ENCODE results near the gene SURF4. TPM values are rescaled to one million over a fixed set of nuclear protein-coding genes. Genes with fewer than 3 reads are reported as not detected.

The SURF4 gene
- total RNA-seq, 1 donor from 2014 or later = 243 TPM

DNA sequence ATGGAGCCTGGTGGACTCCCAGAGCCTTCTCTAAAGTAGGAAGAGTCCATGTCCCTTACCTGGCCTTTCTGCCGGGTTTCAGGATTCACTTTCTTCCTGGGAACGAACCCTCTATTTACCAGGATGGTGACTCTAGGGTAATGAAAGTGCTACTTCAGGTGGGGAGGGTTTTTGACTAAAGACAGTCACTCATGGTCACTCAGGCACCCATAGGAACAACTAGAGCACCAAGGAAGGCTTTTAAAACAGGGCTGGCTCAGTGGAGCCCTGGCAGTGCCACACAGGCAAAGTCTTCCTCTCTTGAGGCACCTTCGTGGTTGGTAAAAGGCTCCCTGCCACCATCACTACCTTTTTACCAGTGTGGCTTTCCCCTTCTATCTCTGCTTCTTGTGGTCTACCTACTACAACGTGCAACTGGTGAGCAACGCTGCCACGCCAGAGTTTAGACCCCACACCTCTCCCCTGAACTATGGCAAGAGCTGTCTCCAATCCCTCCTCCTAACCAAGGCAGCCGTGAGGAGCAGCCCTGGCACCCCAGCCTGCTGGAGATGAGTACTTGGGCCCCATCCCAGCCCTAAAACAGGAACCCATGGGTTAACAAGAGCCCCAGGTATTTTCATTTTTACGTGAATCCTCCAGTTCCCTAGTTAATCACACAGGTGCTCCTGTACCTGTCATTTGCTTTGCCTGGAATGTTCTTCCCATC lies 23.1 kb downstream of the SURF4 start:
- H3K9me3 Mint-ChIP-seq (ENCODE audit: low read depth) = no peaks in the 10 kb centered on the region
- H3K27me3 Mint-ChIP-seq (ENCODE audit: low read depth) = no peaks in the 10 kb centered on the region
- peaks cover 47% of the 10 kb centered on the region for H3K4me1 Mint-ChIP-seq (ENCODE audit: low read depth)
- TF ChIP-seq, protein P1, sequence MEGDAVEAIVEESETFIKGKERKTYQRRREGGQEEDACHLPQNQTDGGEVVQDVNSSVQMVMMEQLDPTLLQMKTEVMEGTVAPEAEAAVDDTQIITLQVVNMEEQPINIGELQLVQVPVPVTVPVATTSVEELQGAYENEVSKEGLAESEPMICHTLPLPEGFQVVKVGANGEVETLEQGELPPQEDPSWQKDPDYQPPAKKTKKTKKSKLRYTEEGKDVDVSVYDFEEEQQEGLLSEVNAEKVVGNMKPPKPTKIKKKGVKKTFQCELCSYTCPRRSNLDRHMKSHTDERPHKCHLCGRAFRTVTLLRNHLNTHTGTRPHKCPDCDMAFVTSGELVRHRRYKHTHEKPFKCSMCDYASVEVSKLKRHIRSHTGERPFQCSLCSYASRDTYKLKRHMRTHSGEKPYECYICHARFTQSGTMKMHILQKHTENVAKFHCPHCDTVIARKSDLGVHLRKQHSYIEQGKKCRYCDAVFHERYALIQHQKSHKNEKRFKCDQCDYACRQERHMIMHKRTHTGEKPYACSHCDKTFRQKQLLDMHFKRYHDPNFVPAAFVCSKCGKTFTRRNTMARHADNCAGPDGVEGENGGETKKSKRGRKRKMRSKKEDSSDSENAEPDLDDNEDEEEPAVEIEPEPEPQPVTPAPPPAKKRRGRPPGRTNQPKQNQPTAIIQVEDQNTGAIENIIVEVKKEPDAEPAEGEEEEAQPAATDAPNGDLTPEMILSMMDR (IDR thresholded peaks at IDR 0.05) = no peak
- no peak for DNase-seq (ENCODE audit: low spot score)
- peak overlapping the region; percentile 24 for H3K27ac Mint-ChIP-seq (ENCODE audit: unreplicated experiment)
- no peak overlapping the region for H3K4me3 Mint-ChIP-seq (ENCODE audit: unreplicated experiment)
- H3K36me3 Mint-ChIP-seq (ENCODE audit: low read depth) = peaks cover 29% of the 10 kb centered on the region

DNA sequence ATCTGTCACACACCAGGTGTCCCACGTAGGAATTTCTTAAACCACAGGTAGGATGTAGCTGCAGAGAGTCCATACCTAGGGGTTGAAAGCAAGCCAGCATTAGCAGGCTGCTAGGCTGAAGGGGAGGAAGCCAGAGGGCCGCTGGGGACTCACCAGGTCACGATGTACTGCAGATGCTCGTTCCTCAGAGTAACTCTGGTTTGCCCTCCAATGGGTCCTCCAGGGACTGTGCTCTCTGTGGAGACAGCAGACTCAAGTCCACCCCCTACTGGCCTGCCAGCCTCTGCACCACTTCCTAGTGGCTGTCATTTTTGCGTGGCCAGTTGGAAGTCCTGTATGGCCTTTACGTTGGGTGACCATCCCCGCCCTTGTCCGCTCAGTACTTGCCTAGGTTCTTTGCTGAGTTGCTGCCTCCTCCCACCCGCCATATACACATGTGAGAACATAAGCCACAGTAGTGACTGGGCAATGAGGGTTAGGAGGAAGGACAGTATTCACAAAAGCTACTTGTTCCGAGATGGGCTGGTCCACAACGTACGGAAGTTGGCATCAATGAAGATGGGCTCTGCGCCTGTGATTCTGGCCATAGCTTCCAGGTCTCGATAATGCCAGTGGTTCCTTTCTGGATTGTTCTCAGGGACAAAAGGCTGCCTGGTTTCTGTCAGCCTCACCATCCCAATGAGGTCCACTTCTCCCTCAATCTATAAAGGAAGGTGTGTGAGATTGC lies 23.8 kb downstream of the SURF4 start:
- TF ChIP-seq, protein P1 (IDR thresholded peaks at IDR 0.05) = peak; percentile 71
- Mint-ChIP-seq H3K4me1 (ENCODE audit: low read depth) (peaks cover 41% of the 10 kb centered on the region), H3K27me3 (ENCODE audit: low read depth) (no peaks in the 10 kb centered on the region), H3K4me3 (ENCODE audit: unreplicated experiment) (no peak overlapping the region), H3K36me3 (ENCODE audit: low read depth) (peaks cover 29% of the 10 kb centered on the region), H3K9me3 (ENCODE audit: low read depth) (no peaks in the 10 kb centered on the region), H3K27ac (ENCODE audit: unreplicated experiment) (peak overlapping the region; percentile 22)
- no peak for DNase-seq (ENCODE audit: low spot score)

DNA sequence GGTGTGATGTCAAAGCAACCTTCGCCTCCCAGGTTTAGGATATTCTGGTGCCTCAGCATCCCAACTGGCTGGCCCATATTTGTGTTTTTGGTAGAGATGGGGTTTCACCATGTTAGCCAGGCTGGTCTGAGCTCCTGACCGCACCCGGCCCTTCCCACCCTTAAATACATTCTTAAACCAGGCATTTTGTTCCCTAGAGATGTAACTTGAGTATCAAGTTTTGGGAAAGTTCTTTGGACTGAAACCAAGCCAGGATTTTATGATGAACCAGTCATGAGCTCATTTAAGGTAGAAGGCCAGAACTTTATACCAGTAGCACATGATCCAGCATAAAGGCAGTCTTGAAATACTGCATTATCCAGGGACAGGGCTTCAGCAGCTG lies 24.3 kb downstream of the SURF4 start:
- no peak for DNase-seq (ENCODE audit: low spot score)
- no peak overlapping the region for H3K4me3 Mint-ChIP-seq (ENCODE audit: unreplicated experiment)
- TF ChIP-seq, protein P1 (IDR thresholded peaks at IDR 0.05) = no peak
- H3K36me3 Mint-ChIP-seq (ENCODE audit: low read depth) = peaks cover 29% of the 10 kb centered on the region
- no peaks in the 10 kb centered on the region for H3K27me3 Mint-ChIP-seq (ENCODE audit: low read depth)
- H3K4me1 Mint-ChIP-seq (ENCODE audit: low read depth) = peaks cover 44% of the 10 kb centered on the region
- no peaks in the 10 kb centered on the region for H3K9me3 Mint-ChIP-seq (ENCODE audit: low read depth)
- H3K27ac Mint-ChIP-seq (ENCODE audit: unreplicated experiment) = peak overlapping the region; percentile 22

DNA sequence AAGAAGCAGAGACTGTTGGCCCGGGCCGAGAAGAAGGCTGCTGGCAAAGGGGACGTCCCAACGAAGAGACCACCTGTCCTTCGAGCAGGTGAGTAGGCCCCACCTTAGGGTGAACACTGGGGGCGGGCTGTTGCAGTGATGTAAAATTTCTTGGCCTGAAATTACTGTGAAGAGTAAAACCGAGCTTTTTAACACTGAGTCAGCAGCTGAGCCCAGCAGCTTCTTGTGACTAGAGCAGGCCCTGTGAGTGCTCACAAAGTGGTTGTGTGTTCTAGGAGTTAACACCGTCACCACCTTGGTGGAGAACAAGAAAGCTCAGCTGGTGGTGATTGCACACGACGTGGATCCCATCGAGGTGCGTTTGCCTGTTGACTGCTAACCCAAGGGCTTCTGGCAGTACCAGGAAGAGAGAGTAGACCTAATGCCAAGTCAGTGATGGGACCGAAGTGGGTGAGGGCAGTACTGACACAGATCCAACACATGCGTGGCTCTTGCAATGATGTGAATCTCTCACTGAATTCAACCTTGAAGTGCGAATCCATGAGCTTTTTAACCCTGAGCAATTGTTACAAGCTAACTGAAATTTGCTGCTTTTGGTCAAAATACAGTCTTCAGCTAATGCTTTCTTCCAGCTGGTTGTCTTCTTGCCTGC lies 25.8 kb downstream of the SURF4 start:
- Mint-ChIP-seq H3K27ac (ENCODE audit: unreplicated experiment) (peak overlapping the region; percentile 93), H3K9me3 (ENCODE audit: low read depth) (no peaks in the 10 kb centered on the region), H3K4me3 (ENCODE audit: unreplicated experiment) (peak overlapping the region; percentile 98), H3K36me3 (ENCODE audit: low read depth) (peaks cover 29% of the 10 kb centered on the region), H3K27me3 (ENCODE audit: low read depth) (no peaks in the 10 kb centered on the region), H3K4me1 (ENCODE audit: low read depth) (peaks cover 45% of the 10 kb centered on the region)
- TF ChIP-seq, protein P1 (IDR thresholded peaks at IDR 0.05) = no peak
- DNase-seq (ENCODE audit: low spot score) = no peak
